ENCODE data around the gene ABHD15. TPM values are rescaled to one million over a fixed set of nuclear protein-coding genes. Genes with fewer than 3 reads are reported as not detected.
A peak's percentile ranks its signal among the peaks of the same experiment; 100 is the strongest.

The ABHD15 gene
- total and polyA plus RNA-seq, 9 of the 15 experiments (the other 6 are each of a cell fraction or from before 2014, with no cell fraction given): 0.85 to 4.2 (median 2.1) TPM

DNA sequence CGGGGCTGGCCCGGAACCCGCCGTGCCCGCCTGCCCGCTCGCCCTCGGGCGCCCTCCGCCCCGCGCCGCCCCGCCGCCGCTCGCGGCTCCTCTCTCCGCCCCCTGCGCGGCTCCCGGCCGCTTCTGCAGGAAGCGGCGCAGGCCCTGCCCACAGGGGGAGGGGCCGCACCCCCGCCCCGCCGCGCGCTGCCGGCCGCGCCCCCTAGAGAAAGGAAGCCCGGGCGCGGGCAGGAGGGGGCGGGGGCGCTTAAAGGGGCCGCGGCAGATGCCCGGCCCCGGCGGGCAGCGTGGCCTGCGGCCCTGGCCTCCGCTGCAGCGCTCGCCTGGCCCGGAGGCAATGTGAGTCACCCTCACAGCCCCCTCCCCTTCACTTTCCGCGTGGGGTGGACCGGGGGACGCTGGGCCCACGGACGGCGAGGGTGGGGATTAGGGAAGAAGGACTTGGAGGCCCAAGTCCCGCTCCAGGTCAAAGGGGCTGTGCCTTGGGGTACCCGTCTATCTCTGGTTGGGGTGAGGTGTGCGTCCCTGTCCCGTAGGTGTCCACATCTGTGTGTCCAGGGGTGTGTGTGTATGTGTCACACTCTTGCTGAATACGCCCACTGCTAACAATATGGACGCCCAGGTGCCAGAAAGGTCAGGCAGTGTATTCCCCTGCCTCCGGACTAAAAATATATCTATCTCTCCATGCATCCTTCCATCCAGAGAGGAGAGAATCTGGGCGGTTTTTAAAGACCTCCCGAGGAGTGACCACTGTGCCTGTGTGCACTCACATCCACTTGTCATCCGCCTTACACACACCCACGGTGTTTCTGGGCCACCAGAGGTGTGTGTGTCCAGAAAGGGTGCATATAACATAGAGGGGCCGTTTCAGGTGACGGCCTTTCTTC, 22.9 kb upstream of the ABHD15 start, which contains the start of gene GIT1 (continued):
- TF ChIP-seq, protein P1, sequence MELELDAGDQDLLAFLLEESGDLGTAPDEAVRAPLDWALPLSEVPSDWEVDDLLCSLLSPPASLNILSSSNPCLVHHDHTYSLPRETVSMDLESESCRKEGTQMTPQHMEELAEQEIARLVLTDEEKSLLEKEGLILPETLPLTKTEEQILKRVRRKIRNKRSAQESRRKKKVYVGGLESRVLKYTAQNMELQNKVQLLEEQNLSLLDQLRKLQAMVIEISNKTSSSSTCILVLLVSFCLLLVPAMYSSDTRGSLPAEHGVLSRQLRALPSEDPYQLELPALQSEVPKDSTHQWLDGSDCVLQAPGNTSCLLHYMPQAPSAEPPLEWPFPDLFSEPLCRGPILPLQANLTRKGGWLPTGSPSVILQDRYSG (tag; conservative IDR thresholded peaks at IDR 0.05; ENCODE audit: low read depth): 0 out of 2 replicates have a peak, but pooled peaks have one; percentile 61
- TF ChIP-seq, protein P2, sequence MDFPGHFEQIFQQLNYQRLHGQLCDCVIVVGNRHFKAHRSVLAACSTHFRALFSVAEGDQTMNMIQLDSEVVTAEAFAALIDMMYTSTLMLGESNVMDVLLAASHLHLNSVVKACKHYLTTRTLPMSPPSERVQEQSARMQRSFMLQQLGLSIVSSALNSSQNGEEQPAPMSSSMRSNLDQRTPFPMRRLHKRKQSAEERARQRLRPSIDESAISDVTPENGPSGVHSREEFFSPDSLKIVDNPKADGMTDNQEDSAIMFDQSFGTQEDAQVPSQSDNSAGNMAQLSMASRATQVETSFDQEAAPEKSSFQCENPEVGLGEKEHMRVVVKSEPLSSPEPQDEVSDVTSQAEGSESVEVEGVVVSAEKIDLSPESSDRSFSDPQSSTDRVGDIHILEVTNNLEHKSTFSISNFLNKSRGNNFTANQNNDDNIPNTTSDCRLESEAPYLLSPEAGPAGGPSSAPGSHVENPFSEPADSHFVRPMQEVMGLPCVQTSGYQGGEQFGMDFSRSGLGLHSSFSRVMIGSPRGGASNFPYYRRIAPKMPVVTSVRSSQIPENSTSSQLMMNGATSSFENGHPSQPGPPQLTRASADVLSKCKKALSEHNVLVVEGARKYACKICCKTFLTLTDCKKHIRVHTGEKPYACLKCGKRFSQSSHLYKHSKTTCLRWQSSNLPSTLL (IDR thresholded peaks at IDR 0.05): no peak
- TF ChIP-seq KDM4B (IDR thresholded peaks at IDR 0.05; ENCODE audit: borderline replicate concordance in 2 of 2, low read depth in 1 of 2) (no peak), PHF8 (IDR thresholded peaks at IDR 0.05; ENCODE audit: borderline replicate concordance, low read length) (peak; percentile 45; the same call in 1 of the 2 replicates), ATF7 (IDR thresholded peaks at IDR 0.05) (peak; percentile 39; the same call in 1 of the 2 replicates), NONO (IDR thresholded peaks at IDR 0.05; ENCODE audit: low read depth in 2 of 2, low read length in 1 of 2) (peak in 1 of 2 experiments; percentile 57; a peak in 1 of 4 replicates), HDAC8 (tag; IDR thresholded peaks at IDR 0.05) (no peak), ARNT (IDR thresholded peaks at IDR 0.05) (no peak), RCOR1 (IDR thresholded peaks at IDR 0.05; ENCODE audit: borderline replicate concordance in 1 of 2, low read depth in 2 of 2, low read length in 2 of 2) (peak in 1 of 2 experiments; percentile 24; a peak in 1 of 4 replicates), FOXK2 (conservative IDR thresholded peaks at IDR 0.05 in 1 of 2, IDR thresholded peaks at IDR 0.05 in 1 of 2; ENCODE audit: low read depth in 2 of 2) (no peak), SMAD3 (CRISPR knock-in tag; conservative IDR thresholded peaks at IDR 0.05) (no peak), TRIM24 (IDR thresholded peaks at IDR 0.05) (no peak), NR4A1 (CRISPR knock-in tag; IDR thresholded peaks at IDR 0.05) (no peak), NR4A1 (tag; IDR thresholded peaks at IDR 0.05) (peak; percentile 68; the same call in 1 of the 2 replicates), FOSL1 (tag; conservative IDR thresholded peaks at IDR 0.05) (no peak)
- TF ChIP-seq, protein P3, sequence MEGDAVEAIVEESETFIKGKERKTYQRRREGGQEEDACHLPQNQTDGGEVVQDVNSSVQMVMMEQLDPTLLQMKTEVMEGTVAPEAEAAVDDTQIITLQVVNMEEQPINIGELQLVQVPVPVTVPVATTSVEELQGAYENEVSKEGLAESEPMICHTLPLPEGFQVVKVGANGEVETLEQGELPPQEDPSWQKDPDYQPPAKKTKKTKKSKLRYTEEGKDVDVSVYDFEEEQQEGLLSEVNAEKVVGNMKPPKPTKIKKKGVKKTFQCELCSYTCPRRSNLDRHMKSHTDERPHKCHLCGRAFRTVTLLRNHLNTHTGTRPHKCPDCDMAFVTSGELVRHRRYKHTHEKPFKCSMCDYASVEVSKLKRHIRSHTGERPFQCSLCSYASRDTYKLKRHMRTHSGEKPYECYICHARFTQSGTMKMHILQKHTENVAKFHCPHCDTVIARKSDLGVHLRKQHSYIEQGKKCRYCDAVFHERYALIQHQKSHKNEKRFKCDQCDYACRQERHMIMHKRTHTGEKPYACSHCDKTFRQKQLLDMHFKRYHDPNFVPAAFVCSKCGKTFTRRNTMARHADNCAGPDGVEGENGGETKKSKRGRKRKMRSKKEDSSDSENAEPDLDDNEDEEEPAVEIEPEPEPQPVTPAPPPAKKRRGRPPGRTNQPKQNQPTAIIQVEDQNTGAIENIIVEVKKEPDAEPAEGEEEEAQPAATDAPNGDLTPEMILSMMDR (IDR thresholded peaks at IDR 0.05 in 2 of 3, conservative IDR thresholded peaks at IDR 0.05 in 1 of 3; ENCODE audit: insufficient read depth in 2 of 3, low read depth in 1 of 3, low read length in 3 of 3): 0 out of 6 replicates have a peak, but pooled peaks of 1 of the 3 experiments have one; percentile 10
- TF ChIP-seq, protein P4, sequence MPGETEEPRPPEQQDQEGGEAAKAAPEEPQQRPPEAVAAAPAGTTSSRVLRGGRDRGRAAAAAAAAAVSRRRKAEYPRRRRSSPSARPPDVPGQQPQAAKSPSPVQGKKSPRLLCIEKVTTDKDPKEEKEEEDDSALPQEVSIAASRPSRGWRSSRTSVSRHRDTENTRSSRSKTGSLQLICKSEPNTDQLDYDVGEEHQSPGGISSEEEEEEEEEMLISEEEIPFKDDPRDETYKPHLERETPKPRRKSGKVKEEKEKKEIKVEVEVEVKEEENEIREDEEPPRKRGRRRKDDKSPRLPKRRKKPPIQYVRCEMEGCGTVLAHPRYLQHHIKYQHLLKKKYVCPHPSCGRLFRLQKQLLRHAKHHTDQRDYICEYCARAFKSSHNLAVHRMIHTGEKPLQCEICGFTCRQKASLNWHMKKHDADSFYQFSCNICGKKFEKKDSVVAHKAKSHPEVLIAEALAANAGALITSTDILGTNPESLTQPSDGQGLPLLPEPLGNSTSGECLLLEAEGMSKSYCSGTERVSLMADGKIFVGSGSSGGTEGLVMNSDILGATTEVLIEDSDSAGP (CRISPR knock-in tag; IDR thresholded peaks at IDR 0.05): peak; percentile 94
